ENCODE data around the gene SALL3. TPM values are rescaled to one million over a fixed set of nuclear protein-coding genes. Genes with fewer than 3 reads are reported as not detected.

Gene SALL3
- total RNA-seq, 2 donors from 2014 or later: not detected

GRCh38 chr18:78971511-78972245 is 7.9 kb upstream of the SALL3 start:
- no peaks in the 10 kb centered on the region for H3K9me3 Mint-ChIP-seq
- no peak overlapping the region for H3K27ac Mint-ChIP-seq
- ATAC-seq (replicated peaks): no peak
- no peaks in the 10 kb centered on the region for H3K36me3 Mint-ChIP-seq (ENCODE audit: low read depth)
- H3K4me3 Mint-ChIP-seq: no peak overlapping the region
- peaks cover 58% of the 10 kb centered on the region for H3K27me3 Mint-ChIP-seq
- H3K4me1 Mint-ChIP-seq: no peaks in the 10 kb centered on the region

- no peak for ATAC-seq (replicated peaks)
- Mint-ChIP-seq H3K36me3 (ENCODE audit: low read depth) (peaks cover 6% of the 10 kb centered on the region), H3K27me3 (peaks cover 64% of the 10 kb centered on the region), H3K4me1 (peaks cover 5% of the 10 kb centered on the region), H3K9me3 (no peaks in the 10 kb centered on the region), H3K4me3 (peak overlapping the region; percentile 39), H3K27ac (no peak overlapping the region)
Observed at GRCh38 chr18:78972385-78972918, 7.2 kb upstream of the SALL3 start.

GRCh38 chr18:78972930-78973331 is 6.7 kb upstream of the SALL3 start:
- H3K27me3 Mint-ChIP-seq: peaks cover 69% of the 10 kb centered on the region
- ATAC-seq (replicated peaks): no peak
- H3K36me3 Mint-ChIP-seq (ENCODE audit: low read depth): peaks cover 10% of the 10 kb centered on the region
- peaks cover 6% of the 10 kb centered on the region for H3K4me1 Mint-ChIP-seq
- H3K9me3 Mint-ChIP-seq: no peaks in the 10 kb centered on the region
- no peak overlapping the region for H3K27ac Mint-ChIP-seq
- peak overlapping the region; percentile 39 for H3K4me3 Mint-ChIP-seq

- Mint-ChIP-seq H3K27me3 (peaks cover 69% of the 10 kb centered on the region), H3K36me3 (ENCODE audit: low read depth) (peaks cover 15% of the 10 kb centered on the region), H3K4me1 (peaks cover 6% of the 10 kb centered on the region), H3K27ac (no peak overlapping the region), H3K9me3 (no peaks in the 10 kb centered on the region), H3K4me3 (no peak overlapping the region)
- ATAC-seq (replicated peaks): no peak
Observed at GRCh38 chr18:78973357-78974083, 6.1 kb upstream of the SALL3 start.

- Mint-ChIP-seq H3K4me3 (peak overlapping the region; percentile 13), H3K9me3 (no peaks in the 10 kb centered on the region), H3K36me3 (ENCODE audit: low read depth) (peaks cover 15% of the 10 kb centered on the region), H3K27ac (no peak overlapping the region), H3K4me1 (peaks cover 6% of the 10 kb centered on the region), H3K27me3 (peaks cover 63% of the 10 kb centered on the region)
- ATAC-seq (replicated peaks): no peak
Observed at GRCh38 chr18:78974115-78974761, 5.4 kb upstream of the SALL3 start.

- peaks cover 6% of the 10 kb centered on the region for H3K4me1 Mint-ChIP-seq
- no peaks in the 10 kb centered on the region for H3K9me3 Mint-ChIP-seq
- peaks cover 59% of the 10 kb centered on the region for H3K27me3 Mint-ChIP-seq
- H3K36me3 Mint-ChIP-seq (ENCODE audit: low read depth): peaks cover 15% of the 10 kb centered on the region
- no peak for ATAC-seq (replicated peaks)
- H3K4me3 Mint-ChIP-seq: no peak overlapping the region
- no peak overlapping the region for H3K27ac Mint-ChIP-seq
Observed at GRCh38 chr18:78975292-78975691, 4.3 kb upstream of the SALL3 start.

GRCh38 chr18:78975699-78976335 is 3.8 kb upstream of the SALL3 start:
- peaks cover 15% of the 10 kb centered on the region for H3K36me3 Mint-ChIP-seq (ENCODE audit: low read depth)
- peaks cover 54% of the 10 kb centered on the region for H3K27me3 Mint-ChIP-seq
- no peak overlapping the region for H3K27ac Mint-ChIP-seq
- ATAC-seq (replicated peaks): no peak
- no peaks in the 10 kb centered on the region for H3K9me3 Mint-ChIP-seq
- peaks cover 6% of the 10 kb centered on the region for H3K4me1 Mint-ChIP-seq
- H3K4me3 Mint-ChIP-seq: no peak overlapping the region

GRCh38 chr18:78976765-78977636 is 2.6 kb upstream of the SALL3 start:
- no peak overlapping the region for H3K27ac Mint-ChIP-seq
- H3K4me3 Mint-ChIP-seq: no peak overlapping the region
- no peaks in the 10 kb centered on the region for H3K9me3 Mint-ChIP-seq
- H3K27me3 Mint-ChIP-seq: peaks cover 56% of the 10 kb centered on the region
- H3K36me3 Mint-ChIP-seq (ENCODE audit: low read depth): peaks cover 15% of the 10 kb centered on the region
- no peak for ATAC-seq (replicated peaks)
- peaks cover 6% of the 10 kb centered on the region for H3K4me1 Mint-ChIP-seq

- Mint-ChIP-seq H3K36me3 (ENCODE audit: low read depth) (peaks cover 15% of the 10 kb centered on the region), H3K27me3 (peaks cover 57% of the 10 kb centered on the region), H3K4me3 (peak overlapping the region; percentile 39), H3K4me1 (peaks cover 6% of the 10 kb centered on the region), H3K9me3 (no peaks in the 10 kb centered on the region), H3K27ac (no peak overlapping the region)
- no peak for ATAC-seq (replicated peaks)
Observed at GRCh38 chr18:78977637-78978348, 1.8 kb upstream of the SALL3 start.

GRCh38 chr18:78978349-78979055 is 1.1 kb upstream of the SALL3 start:
- H3K4me3 Mint-ChIP-seq: peak overlapping the region; percentile 39
- H3K4me1 Mint-ChIP-seq: peaks cover 6% of the 10 kb centered on the region
- no peak for ATAC-seq (replicated peaks)
- peaks cover 57% of the 10 kb centered on the region for H3K27me3 Mint-ChIP-seq
- H3K36me3 Mint-ChIP-seq (ENCODE audit: low read depth): peaks cover 15% of the 10 kb centered on the region
- H3K27ac Mint-ChIP-seq: no peak overlapping the region
- no peaks in the 10 kb centered on the region for H3K9me3 Mint-ChIP-seq

GRCh38 chr18:78979056-78979729 is 425 bp upstream of the SALL3 start:
- peaks cover 15% of the 10 kb centered on the region for H3K36me3 Mint-ChIP-seq (ENCODE audit: low read depth)
- no peak overlapping the region for H3K4me3 Mint-ChIP-seq
- no peak for ATAC-seq (replicated peaks)
- H3K9me3 Mint-ChIP-seq: no peaks in the 10 kb centered on the region
- H3K27me3 Mint-ChIP-seq: peaks cover 63% of the 10 kb centered on the region
- H3K4me1 Mint-ChIP-seq: peaks cover 6% of the 10 kb centered on the region
- no peak overlapping the region for H3K27ac Mint-ChIP-seq

- H3K4me3 Mint-ChIP-seq: no peak overlapping the region
- no peak for ATAC-seq (replicated peaks)
- no peaks in the 10 kb centered on the region for H3K9me3 Mint-ChIP-seq
- peaks cover 6% of the 10 kb centered on the region for H3K4me1 Mint-ChIP-seq
- H3K27me3 Mint-ChIP-seq: peaks cover 62% of the 10 kb centered on the region
- peaks cover 15% of the 10 kb centered on the region for H3K36me3 Mint-ChIP-seq (ENCODE audit: low read depth)
- H3K27ac Mint-ChIP-seq: no peak overlapping the region
Observed at GRCh38 chr18:78980279-78980771, 707 bp downstream of the SALL3 start.

All from activated T-helper 17 cell treated with anti-CD3 and anti-CD28 coated beads, Interleukin-2, amount 50 U/mL, for 72 hours (primary cell).